ENCODE measurements around the gene MC3R. TPM values are rescaled to one million over a fixed set of nuclear protein-coding genes. Genes with fewer than 3 reads are reported as not detected.
A peak's percentile ranks its signal among the peaks of the same experiment; 100 is the strongest.

MC3R gene
- total and polyA plus RNA-seq, 2 of the 8 experiments (the other 6 are each of a cell fraction or from before 2014, with no cell fraction given), result not detected

DNA sequence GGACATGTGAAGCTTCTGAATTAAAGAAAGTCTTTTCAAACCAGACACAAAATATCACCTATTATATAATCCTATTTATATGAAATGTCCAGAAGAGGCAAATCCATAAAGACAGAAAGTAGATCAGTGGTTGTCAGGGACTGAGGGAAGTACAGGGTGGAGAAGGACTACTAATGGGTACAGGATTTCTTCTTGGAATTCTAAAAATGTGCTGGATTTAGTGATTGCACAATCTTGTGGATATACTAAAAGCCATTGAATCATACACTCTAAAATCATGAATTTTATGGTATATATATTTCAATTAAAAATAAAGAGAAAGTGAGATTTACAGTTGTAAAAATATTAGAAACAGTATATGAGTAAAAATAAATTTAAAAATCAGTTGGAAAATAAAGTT is 18.7 kb upstream of the MC3R start:
- Histone ChIP-seq H3K4me3 (ENCODE audit: extremely low read depth in 1 of 4, insufficient read depth in 2 of 4, low read depth in 3 of 4, low read length in 4 of 4) (no peak overlapping the region), H3K9me3 (ENCODE audit: insufficient read depth in 2 of 2, low read depth in 1 of 2, low read length in 1 of 2) (peaks cover 51 to 76% of the 10 kb centered on the region in 2 experiments), H3K27me3 (replicated peaks in 1 of 4; ENCODE audit: control insufficient read depth in 3 of 4, extremely low read depth in 1 of 4, insufficient read depth in 3 of 4, low read length in 3 of 4) (no peaks in the 10 kb centered on the region), H3K56ac (replicated peaks; ENCODE audit: insufficient read length, low read depth, low read length) (no peak overlapping the region), H3K79me1 (ENCODE audit: low read depth, low read length) (no peaks in the 10 kb centered on the region), H3K23me2 (ENCODE audit: low read depth, low read length) (no peaks in the 10 kb centered on the region), H3K9ac (replicated peaks in 1 of 4; ENCODE audit: extremely low read depth in 1 of 4, low read depth in 3 of 4, low read length in 3 of 4) (no peak overlapping the region), H3K4me2 (ENCODE audit: insufficient read depth in 1 of 2, low read depth in 2 of 2, low read length in 2 of 2) (no peak overlapping the region), H4K8ac (ENCODE audit: extremely low read depth, insufficient read depth, low read length) (no peak overlapping the region), H3K18ac (ENCODE audit: extremely low read depth, low read length) (no peak overlapping the region), H3K27ac (ENCODE audit: low read depth, low read length) (no peak overlapping the region), H3K36me3 (ENCODE audit: control insufficient read depth in 2 of 4, insufficient read depth in 4 of 4, low read length in 3 of 4) (no peaks in the 10 kb centered on the region), H2BK12ac (ENCODE audit: low read depth, low read length) (no peak overlapping the region), H4K91ac (replicated peaks; ENCODE audit: insufficient read length, low read length) (no peak overlapping the region), H4K20me1 (replicated peaks in 1 of 2; ENCODE audit: control insufficient read depth in 1 of 2, insufficient read depth in 2 of 2, low read length in 2 of 2) (no peaks in the 10 kb centered on the region), H3K14ac (ENCODE audit: insufficient read length) (no peak overlapping the region), H3K4me1 (replicated peaks in 1 of 4; ENCODE audit: control insufficient read depth in 3 of 4, insufficient read depth in 4 of 4, low read length in 3 of 4) (no peaks in the 10 kb centered on the region), H2AK5ac (ENCODE audit: low read depth, low read length) (no peak overlapping the region), H3K79me2 (ENCODE audit: control insufficient read depth in 1 of 2, insufficient read depth in 2 of 2, low read length in 2 of 2) (no peaks in the 10 kb centered on the region), H3K23ac (ENCODE audit: insufficient read length) (no peak overlapping the region), H2BK15ac (ENCODE audit: low read length) (no peak overlapping the region), H2AFZ (ENCODE audit: low read length) (no peak overlapping the region), H4K5ac (ENCODE audit: insufficient read length, low read depth, low read length) (no peak overlapping the region), H2BK20ac (ENCODE audit: low read length) (no peak overlapping the region), H3K4ac (replicated peaks; ENCODE audit: insufficient read length, low read depth, low read length) (no peak overlapping the region), H2BK120ac (replicated peaks; ENCODE audit: low read depth, low read length) (no peak overlapping the region), H2BK5ac (ENCODE audit: low read depth, low read length) (no peak overlapping the region)
- TF ChIP-seq CEBPB (IDR thresholded peaks at IDR 0.05; ENCODE audit: low read depth, low read length), result peak; percentile 68; the same call in 1 of the 2 replicates
- TF ChIP-seq SIN3A (conservative IDR thresholded peaks at IDR 0.05 in 1 of 2, IDR thresholded peaks at IDR 0.05 in 1 of 2; ENCODE audit: low read depth in 1 of 2, low read length in 2 of 2), result no peak
- POLR2A ChIA-PET (ENCODE audit: partially characterized antibody), result no interaction called here
- CTCF ChIA-PET (ENCODE audit: partially characterized antibody), result interaction anchor here (2.0 kb wide), 1 partner anchor 19 kb away, joined by 4 read pairs; the partner anchor contains the start of gene MC3R
- FAIRE-seq, result no peak
- DNase-seq (ENCODE audit: low read depth in 1 of 2, low spot score in 2 of 2), result no peak
